Mucosa of descending colon (tissue), 3 donors: ENCODE data around the gene SSTR3. TPM values are rescaled to one million over a fixed set of nuclear protein-coding genes. Genes with fewer than 3 reads are reported as not detected.

ENCODE experiments used
- ATAC-seq: fragments of 200-7000 bp; cut with Tn5 transposase; one replicate; pipeline ENCODE4 v1.9.1; 2020; ENCODE audit warnings: mild to moderate bottlenecking, moderate library complexity
- DNase-seq, 3 donors: peaks; one replicate each; pipeline ENCODE4 v3.0.0-alpha.2; 2020
- H3K36me3 ChIP-seq: fragments of 200-600 bp; one replicate; pipeline ENCODE4 v1.8.0; 2021; ENCODE audit warnings: low read depth, mild to moderate bottlenecking
- H3K4me1 ChIP-seq: fragments of 200-600 bp; one replicate; pipeline ENCODE4 v1.8.0; 2021; ENCODE audit warnings: low read depth, mild to moderate bottlenecking
- H3K4me3 ChIP-seq: fragments of 200-600 bp; one replicate; pipeline ENCODE4 v1.8.0; 2021; ENCODE audit warnings: mild to moderate bottlenecking
- H3K9me3 ChIP-seq: fragments of 200-600 bp; one replicate; pipeline ENCODE4 v1.8.0; 2021; ENCODE audit warnings: mild to moderate bottlenecking
- CTCF ChIP-seq: fragments of 200-600 bp; IDR thresholded peaks from one replicate; pipeline ENCODE4 v1.8.0; 2022; ENCODE audit warnings: antibody characterized with exemption, mild to moderate bottlenecking
- intact Hi-C, 2 donors: fragments of 100-400 bp; cut with DNase I in 1 of 2; cut with micrococcal nuclease in 1 of 2; formaldehyde crosslinking; loops; one replicate each; pipeline versions ENCODE4 v1.11.0 to v1.11.1; 2022; cut with DNase I, micrococcal nuclease
- total RNA-seq, 3 donors: library from RNA; stranded (reverse); fragmentation: NEBNext Ultra II Directional in 2 of 3; extraction: Animal tissue kit (Norgen Biotek cat#: 25700) in 2 of 3; gene quantifications; one replicate each; pipeline versions ENCODE4 v1.2.1 to v1.2.4, GENCODE V29; 2021 to 2023
- donor health status: DM: no; HTN: no; CAD: no; lungs with moderate emphysema.
- donor health status: DM: no; HTN: no; CAD: no.
- donor health status: DM: no; HTN: yes; CAD: no.

SSTR3 gene
- total RNA-seq, 3 donors from 2014 or later: 0.09 to 0.10 TPM; not detected in 1

- H3K4me1 ChIP-seq: peaks cover 14% of the 10 kb centered on the region
- no peaks in the 10 kb centered on the region for H3K9me3 ChIP-seq
- TF ChIP-seq CTCF: no peak
- ATAC-seq (no peak), DNase-seq (no peak)
- intact Hi-C loops: loop anchor here in 1 of 2 donors (5.0 kb wide), 1 partner anchor 471 kb away; no protein-coding TSS in a partner anchor
- no peak overlapping the region for H3K4me3 ChIP-seq
- H3K36me3 ChIP-seq: no peaks in the 10 kb centered on the region
Observed at GRCh38 chr22:37258005-37258752, 45.9 kb upstream of the SSTR3 start.

GRCh38 chr22:37256075-37256726 is 43.9 kb upstream of the SSTR3 start:
- H3K4me3 ChIP-seq: no peak overlapping the region
- peaks cover 14% of the 10 kb centered on the region for H3K4me1 ChIP-seq
- H3K9me3 ChIP-seq: no peaks in the 10 kb centered on the region
- no peak for DNase-seq
- no peak for TF ChIP-seq CTCF
- intact Hi-C loops: loop anchor here in 1 of 2 donors (5.0 kb wide), 1 partner anchor 469 kb away; no protein-coding TSS in a partner anchor
- ATAC-seq: peak; percentile 18
- H3K36me3 ChIP-seq: no peaks in the 10 kb centered on the region

DNA sequence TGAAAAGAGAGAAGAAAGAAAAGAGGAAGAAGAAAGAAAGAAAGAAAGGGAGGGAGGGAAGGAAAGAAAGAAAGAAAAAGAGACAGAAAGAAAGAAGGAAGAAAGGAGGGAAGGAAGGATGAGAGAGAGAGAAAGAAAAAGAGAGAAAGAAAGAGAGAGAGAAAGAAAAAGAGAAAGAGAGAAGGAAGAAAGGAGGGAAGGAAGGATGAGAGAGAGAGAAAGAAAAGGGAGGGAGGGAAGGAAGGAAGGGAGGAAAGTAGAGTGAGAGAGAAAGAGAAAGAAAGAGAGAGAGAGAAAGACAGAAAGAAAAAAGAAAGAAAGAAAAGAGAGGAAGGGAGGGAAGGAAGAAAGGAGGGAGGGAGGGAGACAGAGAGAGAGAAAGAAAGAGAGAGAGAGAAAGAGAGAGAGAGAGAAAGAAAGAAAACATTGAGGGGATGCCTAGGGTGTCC is 43.3 kb upstream of the SSTR3 start:
- DNase-seq: no peak
- no peaks in the 10 kb centered on the region for H3K9me3 ChIP-seq
- no peak for ATAC-seq
- H3K4me1 ChIP-seq: peaks cover 14% of the 10 kb centered on the region
- no peak overlapping the region for H3K4me3 ChIP-seq
- TF ChIP-seq CTCF: no peak
- intact Hi-C loops: loop anchor here in 1 of 2 donors (5.0 kb wide), 1 partner anchor 468 kb away; no protein-coding TSS in a partner anchor
- H3K36me3 ChIP-seq: no peaks in the 10 kb centered on the region

DNA sequence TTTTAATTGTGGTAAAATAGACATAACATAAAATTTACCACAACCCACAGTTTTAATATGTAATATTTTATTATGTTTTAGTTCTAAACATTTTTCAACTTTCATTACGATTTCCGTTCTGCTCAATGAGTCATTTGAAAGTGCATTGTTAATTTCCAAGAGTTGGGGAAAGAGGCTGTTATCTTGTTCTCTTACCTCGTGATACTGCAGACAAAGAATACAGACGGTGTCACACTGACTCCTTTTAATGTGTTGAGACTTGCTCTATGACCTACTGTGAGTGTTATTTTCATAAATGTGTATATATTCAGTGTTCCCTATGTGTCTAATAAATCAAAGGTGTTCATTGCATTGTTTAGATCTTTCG is 42.6 kb upstream of the SSTR3 start:
- no peak for TF ChIP-seq CTCF
- H3K4me1 ChIP-seq: peaks cover 14% of the 10 kb centered on the region
- no peaks in the 10 kb centered on the region for H3K36me3 ChIP-seq
- DNase-seq (no peak), ATAC-seq (no peak)
- intact Hi-C loops: loop anchor here in 1 of 2 donors (5.0 kb wide), 1 partner anchor 468 kb away; no protein-coding TSS in a partner anchor
- H3K4me3 ChIP-seq: no peak overlapping the region
- no peaks in the 10 kb centered on the region for H3K9me3 ChIP-seq

- DNase-seq (no peak), ATAC-seq (no peak)
- Histone ChIP-seq H3K4me3 (no peak overlapping the region), H3K9me3 (no peaks in the 10 kb centered on the region), H3K4me1 (peaks cover 11% of the 10 kb centered on the region), H3K36me3 (no peaks in the 10 kb centered on the region)
- intact Hi-C loops: no loop called here
- TF ChIP-seq CTCF: no peak
Observed at GRCh38 chr22:37254209-37254866, 42.1 kb upstream of the SSTR3 start.
